K562 treated with DMSO at 1 percent for 4 hours (cell line): ENCODE measurements around the gene CLPSL2. TPM values are rescaled to one million over a fixed set of nuclear protein-coding genes. Genes with fewer than 3 reads are reported as not detected.

Source experiments
- total RNA-seq: library from RNA; unstranded; fragments of 300-600 nt; gene quantifications from 2 replicates; pipeline ENCODE4 v1.2.3, GENCODE V29; 2022; ENCODE audit not compliant: insufficient read depth

The CLPSL2 gene, protein sequence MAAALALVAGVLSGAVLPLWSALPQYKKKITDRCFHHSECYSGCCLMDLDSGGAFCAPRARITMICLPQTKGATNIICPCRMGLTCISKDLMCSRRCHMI
- not detected in 2 replicates for total RNA-seq

DNA sequence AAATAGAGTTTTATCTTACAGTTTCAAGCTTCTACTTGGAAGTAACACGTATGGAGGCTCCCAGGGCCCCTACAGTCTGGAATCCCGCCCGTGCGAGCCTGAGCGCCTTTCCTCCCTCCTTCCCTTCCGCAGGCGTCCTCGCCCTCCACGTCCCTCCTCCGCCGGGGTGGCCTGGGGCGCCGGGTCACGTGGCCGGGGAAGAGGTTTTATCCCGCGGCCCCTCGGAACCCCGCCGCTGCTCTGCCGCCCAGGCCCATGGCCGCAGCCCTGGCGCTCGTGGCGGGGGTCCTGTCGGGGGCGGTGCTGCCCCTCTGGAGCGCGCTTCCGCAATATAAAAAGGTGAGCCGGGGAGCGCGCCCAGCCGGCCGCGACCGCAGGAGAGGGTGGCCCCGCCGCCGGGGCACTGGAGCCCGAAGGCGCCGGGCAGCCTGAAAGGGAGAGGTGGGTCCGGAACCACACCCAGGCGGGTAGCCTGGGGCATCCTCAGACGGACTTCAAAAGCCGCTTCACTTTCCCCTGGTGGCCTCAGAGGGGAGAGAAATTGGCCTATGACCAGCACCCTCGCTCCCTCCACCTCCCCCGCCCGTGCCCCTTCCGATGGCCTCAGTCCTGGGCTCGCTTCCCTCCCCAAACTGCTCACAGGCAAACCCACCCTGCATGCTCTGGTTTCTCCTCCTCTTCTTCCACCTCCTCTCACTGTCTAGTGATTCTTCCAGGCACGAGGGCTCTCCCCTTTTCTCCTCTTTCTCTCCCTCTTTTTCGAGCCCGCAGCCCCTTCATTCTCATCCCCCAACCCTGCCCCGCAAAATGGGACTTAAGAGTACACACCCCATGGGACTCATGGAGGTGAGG lies at the start of gene CLPSL2:
Gene CLPSL2 (plus strand): TSS at position 235 of the 852 bp plus-strand sequence. CDS start 21 bp downstream, at position 256.

DNA sequence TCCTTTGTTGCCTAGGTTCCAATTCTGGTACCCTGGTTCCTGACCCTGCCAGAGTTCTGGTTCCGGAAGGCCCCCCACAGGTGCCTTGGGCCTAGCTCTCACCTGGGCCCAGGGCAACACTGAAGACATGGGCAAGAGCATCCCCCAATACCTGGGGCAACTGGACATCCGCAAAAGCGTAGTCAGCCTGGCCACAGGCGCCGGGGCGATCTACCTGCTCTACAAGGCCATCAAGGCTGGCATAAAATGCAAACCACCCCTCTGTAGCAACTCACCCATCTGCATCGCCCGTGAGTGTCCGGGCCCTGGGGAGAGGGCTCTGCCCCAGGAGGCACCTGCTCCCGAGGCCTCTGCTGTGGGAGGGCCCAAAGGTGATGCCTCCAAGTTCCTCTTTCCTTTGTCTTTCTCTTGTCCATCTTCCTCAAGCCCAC lies 39.4 kb upstream of the CLPSL2 start, which contains the start of gene ARMC12:
Gene ARMC12 (plus strand): TSS at position 51 of the 431 bp plus-strand sequence. CDS start 77 bp downstream, at position 128.

DNA sequence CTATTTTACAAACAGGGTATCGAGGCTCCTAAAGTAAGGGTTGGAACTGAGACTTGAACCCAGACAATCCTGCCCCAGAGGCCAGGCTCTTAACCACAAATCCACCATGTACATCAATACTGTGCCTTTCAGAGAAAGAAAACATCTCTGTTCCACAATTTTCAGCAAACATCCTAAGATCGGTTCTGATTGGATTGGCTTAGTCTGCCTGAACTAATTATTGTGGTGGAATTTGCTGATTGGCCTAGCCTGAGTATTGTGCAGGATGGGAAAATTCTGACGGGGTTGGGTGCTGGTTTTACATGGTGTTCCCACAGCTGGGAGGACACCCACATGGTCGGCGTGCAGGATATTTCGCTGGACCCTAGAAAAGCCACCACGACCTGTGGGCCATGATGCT lies 4.3 kb downstream of the CLPSL2 start, which contains the start of gene CLPSL1:
Gene CLPSL1 (plus strand): TSS at position 301 of the 400 bp plus-strand sequence. CDS start 92 bp downstream, at position 393.

DNA sequence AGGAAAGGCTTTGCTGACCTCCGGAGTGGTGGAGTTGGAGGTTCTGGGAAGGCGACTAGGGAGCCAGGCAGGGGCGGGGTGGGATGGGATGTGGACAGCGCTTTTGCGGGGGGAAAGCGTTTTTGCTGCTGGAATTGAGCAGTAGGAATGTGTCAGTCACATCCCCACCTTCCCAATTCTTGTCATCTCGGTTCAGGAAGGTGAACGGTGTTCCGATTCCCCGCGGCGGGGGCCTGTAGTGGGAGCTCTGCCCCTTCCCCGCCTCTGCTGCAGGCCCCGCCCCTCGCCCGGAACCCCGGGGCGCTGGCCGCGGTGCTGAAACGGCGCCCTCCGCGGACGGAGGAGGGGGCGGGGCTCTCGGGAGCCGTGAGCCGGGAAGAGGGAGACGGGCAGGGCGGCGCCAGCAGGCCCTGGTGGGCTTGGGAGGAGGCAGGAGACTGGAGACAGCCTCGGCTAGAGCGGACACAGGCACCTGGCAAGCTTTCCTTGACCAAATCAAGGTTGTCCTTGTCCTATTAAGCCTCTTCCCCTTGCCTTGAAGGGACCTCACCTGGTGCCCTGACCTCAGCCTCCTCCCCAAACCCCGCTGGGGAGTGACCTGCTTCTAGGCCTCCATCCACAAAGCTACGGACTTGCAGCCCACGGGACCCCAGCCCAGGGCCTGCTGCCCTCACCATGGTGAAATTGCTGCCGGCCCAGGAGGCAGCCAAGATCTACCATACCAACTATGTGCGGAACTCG lies 28.8 kb downstream of the CLPSL2 start, which contains the start of gene LHFPL5:
Gene LHFPL5 (plus strand): TSS at position 357 of the 741 bp plus-strand sequence. CDS start 319 bp downstream, at position 676.

Other genes with a start within 250 kb of the CLPSL2 start
- 31.4 and 37.9 TPM in 2 replicates for gene FKBP5, start 87.7 kb upstream of the CLPSL2 start, total RNA-seq
- gene ARMC12, start 39.6 kb upstream of the CLPSL2 start, total RNA-seq = not detected in 2 replicates
- gene CLPSL1, start 4.4 kb downstream of the CLPSL2 start, total RNA-seq = not detected in 2 replicates
- gene CLPS, start 20.7 kb downstream of the CLPSL2 start, total RNA-seq = not detected in 2 replicates
- not detected in 2 replicates for gene LHFPL5, start 28.8 kb downstream of the CLPSL2 start, total RNA-seq
- gene SRPK1, start 144.5 kb downstream of the CLPSL2 start, total RNA-seq = 32.5 and 44.1 TPM in 2 replicates
- not detected in 2 replicates for gene SLC26A8, start 248.0 kb downstream of the CLPSL2 start, total RNA-seq